ENCODE data around the gene ZNF467. TPM values are rescaled to one million over a fixed set of nuclear protein-coding genes. Genes with fewer than 3 reads are reported as not detected.

ZNF467 gene
- total RNA-seq, 1 donor from 2014 or later: 2.3 TPM

DNA sequence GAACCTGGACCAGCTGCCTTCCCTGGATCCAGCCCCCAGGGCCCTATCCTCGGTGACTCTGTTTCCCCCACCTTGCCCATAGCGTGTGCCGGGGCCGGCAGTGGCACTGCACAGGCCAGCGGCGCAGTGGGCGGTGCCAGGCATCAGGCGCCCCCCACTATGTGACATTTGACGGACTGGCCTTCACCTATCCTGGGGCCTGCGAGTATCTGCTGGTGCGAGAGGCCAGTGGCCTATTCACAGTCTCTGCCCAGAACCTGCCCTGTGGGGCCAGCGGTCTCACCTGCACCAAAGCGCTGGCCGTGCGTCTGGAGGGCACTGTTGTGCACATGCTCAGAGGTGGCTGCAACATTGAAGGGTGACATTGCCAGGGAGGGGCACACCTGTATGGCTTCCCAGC lies 12.0 kb upstream of the ZNF467 start:
- H3K4me1 Mint-ChIP-seq: peaks cover 16% of the 10 kb centered on the region
- H3K27ac Mint-ChIP-seq (ENCODE audit: unreplicated experiment): no peak overlapping the region
- TF ChIP-seq, protein P1, sequence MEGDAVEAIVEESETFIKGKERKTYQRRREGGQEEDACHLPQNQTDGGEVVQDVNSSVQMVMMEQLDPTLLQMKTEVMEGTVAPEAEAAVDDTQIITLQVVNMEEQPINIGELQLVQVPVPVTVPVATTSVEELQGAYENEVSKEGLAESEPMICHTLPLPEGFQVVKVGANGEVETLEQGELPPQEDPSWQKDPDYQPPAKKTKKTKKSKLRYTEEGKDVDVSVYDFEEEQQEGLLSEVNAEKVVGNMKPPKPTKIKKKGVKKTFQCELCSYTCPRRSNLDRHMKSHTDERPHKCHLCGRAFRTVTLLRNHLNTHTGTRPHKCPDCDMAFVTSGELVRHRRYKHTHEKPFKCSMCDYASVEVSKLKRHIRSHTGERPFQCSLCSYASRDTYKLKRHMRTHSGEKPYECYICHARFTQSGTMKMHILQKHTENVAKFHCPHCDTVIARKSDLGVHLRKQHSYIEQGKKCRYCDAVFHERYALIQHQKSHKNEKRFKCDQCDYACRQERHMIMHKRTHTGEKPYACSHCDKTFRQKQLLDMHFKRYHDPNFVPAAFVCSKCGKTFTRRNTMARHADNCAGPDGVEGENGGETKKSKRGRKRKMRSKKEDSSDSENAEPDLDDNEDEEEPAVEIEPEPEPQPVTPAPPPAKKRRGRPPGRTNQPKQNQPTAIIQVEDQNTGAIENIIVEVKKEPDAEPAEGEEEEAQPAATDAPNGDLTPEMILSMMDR (conservative IDR thresholded peaks at IDR 0.05): no peak
- no peak for DNase-seq (ENCODE audit: low read depth, low spot score)
- H3K9me3 Mint-ChIP-seq: no peaks in the 10 kb centered on the region
- H3K4me3 Mint-ChIP-seq: no peak overlapping the region
- H3K27me3 Mint-ChIP-seq (ENCODE audit: low read depth): peaks cover 12% of the 10 kb centered on the region
- H3K36me3 Mint-ChIP-seq (ENCODE audit: low read depth): no peaks in the 10 kb centered on the region

DNA sequence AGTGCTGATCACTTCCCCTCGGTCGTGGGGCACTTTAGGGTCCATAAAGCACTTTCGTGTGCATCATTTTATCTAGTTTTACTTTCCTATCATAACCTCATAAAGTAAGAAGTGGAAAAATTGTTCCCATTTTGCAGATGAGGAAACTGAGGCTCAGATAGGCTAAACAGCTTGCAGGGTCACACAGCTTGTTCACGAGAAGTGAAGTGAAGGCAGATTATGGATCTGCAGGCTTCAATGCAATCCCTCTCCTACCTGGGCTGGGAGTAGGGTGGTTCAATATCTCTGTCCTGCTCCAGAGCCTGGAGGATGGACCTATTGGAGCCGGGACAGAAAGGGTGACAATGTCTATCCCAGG lies 10.8 kb upstream of the ZNF467 start:
- no peaks in the 10 kb centered on the region for H3K9me3 Mint-ChIP-seq
- no peak overlapping the region for H3K27ac Mint-ChIP-seq (ENCODE audit: unreplicated experiment)
- H3K4me3 Mint-ChIP-seq: no peak overlapping the region
- H3K27me3 Mint-ChIP-seq (ENCODE audit: low read depth): peaks cover 6% of the 10 kb centered on the region
- no peak for DNase-seq (ENCODE audit: low read depth, low spot score)
- TF ChIP-seq, protein P1 (conservative IDR thresholded peaks at IDR 0.05): no peak
- H3K4me1 Mint-ChIP-seq: peaks cover 13% of the 10 kb centered on the region
- no peaks in the 10 kb centered on the region for H3K36me3 Mint-ChIP-seq (ENCODE audit: low read depth)

DNA sequence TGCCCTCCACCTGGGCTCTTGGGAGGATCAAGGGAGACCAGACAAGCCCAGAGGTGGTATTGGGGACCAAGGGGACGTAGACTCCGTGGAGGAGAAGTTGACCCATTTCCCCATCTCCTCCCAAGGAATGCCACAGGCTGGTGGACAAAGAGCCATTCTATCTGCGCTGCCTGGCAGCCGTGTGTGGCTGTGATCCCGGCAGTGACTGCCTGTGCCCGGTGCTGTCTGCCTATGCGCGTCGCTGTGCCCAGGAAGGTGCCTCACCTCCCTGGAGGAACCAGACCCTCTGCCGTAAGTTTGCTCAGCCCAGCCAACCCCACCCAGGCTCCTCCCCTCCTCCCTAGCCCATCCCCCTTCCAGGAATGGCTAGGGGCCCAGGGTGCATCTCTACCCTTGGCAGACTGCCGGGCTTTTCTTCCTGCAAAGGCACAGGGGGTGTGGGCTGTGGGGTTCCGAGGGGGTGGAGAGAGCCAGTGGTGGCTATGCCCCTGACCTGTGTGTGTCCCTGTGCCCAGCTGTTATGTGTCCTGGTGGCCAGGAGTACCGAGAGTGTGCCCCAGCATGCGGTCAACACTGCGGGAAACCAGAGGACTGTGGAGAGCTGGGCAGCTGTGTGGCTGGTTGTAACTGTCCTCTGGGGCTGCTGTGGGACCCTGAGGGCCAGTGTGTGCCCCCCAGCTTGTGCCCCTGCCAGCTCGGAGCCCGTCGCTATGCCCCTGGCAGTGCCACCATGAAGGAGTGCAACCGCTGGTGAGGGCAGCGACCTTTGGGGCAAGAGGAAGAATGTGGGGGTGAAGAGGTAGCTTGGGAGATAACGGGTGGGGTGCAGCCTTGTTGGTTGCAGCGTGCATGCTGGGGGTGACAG lies 10.2 kb upstream of the ZNF467 start:
- H3K27me3 Mint-ChIP-seq (ENCODE audit: low read depth): peaks cover 3% of the 10 kb centered on the region
- H3K4me1 Mint-ChIP-seq: peaks cover 10% of the 10 kb centered on the region
- no peak overlapping the region for H3K4me3 Mint-ChIP-seq
- no peak overlapping the region for H3K27ac Mint-ChIP-seq (ENCODE audit: unreplicated experiment)
- no peaks in the 10 kb centered on the region for H3K9me3 Mint-ChIP-seq
- no peaks in the 10 kb centered on the region for H3K36me3 Mint-ChIP-seq (ENCODE audit: low read depth)
- no peak for DNase-seq (ENCODE audit: low read depth, low spot score)
- TF ChIP-seq, protein P1 (conservative IDR thresholded peaks at IDR 0.05): no peak

DNA sequence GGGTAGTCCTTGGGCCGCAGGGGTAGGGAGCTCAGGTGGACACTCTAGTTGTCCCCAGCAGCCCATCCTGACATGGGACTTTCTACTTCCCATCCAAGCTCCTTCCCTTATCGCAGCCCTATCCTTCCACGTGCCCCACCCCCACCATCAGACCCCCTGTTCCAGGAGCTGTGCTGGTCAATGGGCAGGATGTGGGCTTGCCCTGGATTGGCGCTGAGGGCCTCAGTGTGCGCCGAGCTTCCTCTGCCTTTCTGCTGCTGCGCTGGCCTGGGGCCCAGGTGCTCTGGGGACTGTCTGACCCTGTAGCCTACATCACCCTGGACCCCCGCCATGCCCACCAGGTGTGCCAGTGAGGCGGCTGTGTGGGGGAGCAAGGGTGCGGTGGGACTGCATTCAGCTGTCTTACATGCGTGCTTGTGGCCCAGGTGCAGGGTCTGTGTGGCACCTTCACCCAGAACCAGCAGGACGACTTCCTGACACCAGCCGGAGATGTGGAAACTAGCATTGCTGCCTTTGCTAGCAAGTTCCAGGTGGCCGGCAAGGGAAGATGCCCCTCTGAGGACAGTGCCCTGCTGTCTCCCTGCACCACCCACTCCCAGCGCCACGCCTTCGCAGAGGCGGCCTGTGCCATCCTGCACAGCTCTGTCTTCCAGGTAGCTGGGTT lies 9.4 kb upstream of the ZNF467 start:
- TF ChIP-seq, protein P1 (conservative IDR thresholded peaks at IDR 0.05): no peak
- no peak overlapping the region for H3K27ac Mint-ChIP-seq (ENCODE audit: unreplicated experiment)

DNA sequence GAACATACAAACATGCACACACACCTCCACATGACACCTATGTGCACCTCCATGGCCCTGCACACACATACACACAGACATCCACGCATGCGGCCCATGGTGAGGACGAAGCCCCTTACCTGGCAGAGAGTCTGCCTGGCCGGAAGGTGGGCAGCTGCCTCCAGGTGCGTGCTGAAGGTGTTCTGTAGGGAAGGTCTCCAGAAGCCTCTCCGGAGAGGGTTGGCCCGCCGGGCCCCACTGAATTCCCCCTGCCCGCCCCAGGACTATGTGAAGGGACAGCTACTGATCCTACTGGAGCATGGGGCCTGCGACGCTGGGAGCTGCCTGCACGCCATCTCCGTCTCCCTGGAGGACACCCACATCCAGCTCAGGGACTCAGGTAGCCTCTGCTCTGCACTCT lies 8.5 kb upstream of the ZNF467 start:
- no peak for DNase-seq (ENCODE audit: low read depth, low spot score)
- no peaks in the 10 kb centered on the region for H3K27me3 Mint-ChIP-seq (ENCODE audit: low read depth)
- no peak overlapping the region for H3K4me3 Mint-ChIP-seq
- H3K9me3 Mint-ChIP-seq: no peaks in the 10 kb centered on the region
- H3K27ac Mint-ChIP-seq (ENCODE audit: unreplicated experiment): no peak overlapping the region
- no peaks in the 10 kb centered on the region for H3K36me3 Mint-ChIP-seq (ENCODE audit: low read depth)
- peaks cover 5% of the 10 kb centered on the region for H3K4me1 Mint-ChIP-seq
- TF ChIP-seq, protein P1 (conservative IDR thresholded peaks at IDR 0.05): no peak

More for the DNA sequence above, 9.4 kb upstream of the ZNF467 start:
- H3K9me3 Mint-ChIP-seq: no peaks in the 10 kb centered on the region
- H3K27me3 Mint-ChIP-seq (ENCODE audit: low read depth): no peaks in the 10 kb centered on the region
- no peak for DNase-seq (ENCODE audit: low read depth, low spot score)
- no peaks in the 10 kb centered on the region for H3K36me3 Mint-ChIP-seq (ENCODE audit: low read depth)
- H3K4me3 Mint-ChIP-seq: no peak overlapping the region
- H3K4me1 Mint-ChIP-seq: peaks cover 6% of the 10 kb centered on the region

All from neural crest cell (in vitro differentiated cells).